KMS-11 (cell line): ENCODE measurements around the gene TLCD3B.

Source experiments
- H2AFZ ChIP-seq: fragments of 200-600 bp; sonication (generic); 2 replicates; pipeline ENCODE4 v1.6.1; 2016; ENCODE audit warnings: antibody characterized with exemption, mixed run types, low read depth
- H3K27ac ChIP-seq: fragments of 200-600 bp; sonication (generic); 2 replicates; pipeline ENCODE4 v1.6.1; 2016; ENCODE audit warnings: mild to moderate bottlenecking, mixed run types
- H3K27me3 ChIP-seq: fragments of 200-600 bp; sonication (generic); 2 replicates; pipeline ENCODE4 v1.6.1; 2017; ENCODE audit warnings: mild to moderate bottlenecking, low read depth, mixed run types, moderate library complexity; ENCODE audit not compliant: insufficient read depth
- H3K36me3 ChIP-seq: fragments of 200-600 bp; sonication (generic); 2 replicates; pipeline ENCODE4 v1.6.1; 2017; ENCODE audit warnings: mild to moderate bottlenecking, mixed run types; ENCODE audit not compliant: insufficient read depth
- H3K4me1 ChIP-seq: fragments of 200-600 bp; sonication (generic); 2 replicates; pipeline ENCODE4 v1.6.1; 2016; ENCODE audit warnings: mild to moderate bottlenecking, low read depth, mixed run types; ENCODE audit not compliant: poor library complexity, severe bottlenecking
- H3K4me2 ChIP-seq: fragments of 200-600 bp; sonication (generic); 2 replicates; pipeline ENCODE4 v1.7.0; 2016; ENCODE audit warnings: mild to moderate bottlenecking, mixed run types
- H3K4me3 ChIP-seq: fragments of 200-600 bp; sonication (generic); IDR thresholded peaks from 2 replicates; pipeline ENCODE4 v1.6.1; 2017; ENCODE audit warnings: low read depth, low read length, mixed read lengths; ENCODE audit not compliant: insufficient read depth
- H3K79me2 ChIP-seq: fragments of 200-600 bp; sonication (generic); 2 replicates; pipeline ENCODE4 v1.6.1; 2016; ENCODE audit warnings: low read depth, mixed run types; ENCODE audit not compliant: insufficient read depth
- H3K9ac ChIP-seq: fragments of 200-600 bp; sonication (generic); 2 replicates; pipeline ENCODE4 v1.6.1; 2016; ENCODE audit warnings: mild to moderate bottlenecking, mixed run types
- H4K20me1 ChIP-seq: fragments of 200-600 bp; sonication (generic); 2 replicates; pipeline ENCODE4 v1.6.1; 2016; ENCODE audit warnings: mild to moderate bottlenecking, mixed run types; ENCODE audit not compliant: insufficient read depth
- CTCF ChIP-seq: fragments of 200-600 bp; sonication (generic); conservative IDR thresholded peaks from 2 replicates; pipeline ENCODE4 v1.6.1; 2017; ENCODE audit warnings: low read depth, mild to moderate bottlenecking, antibody characterized with exemption, low read length, moderate library complexity, mixed read lengths

Gene TLCD3B

GRCh38 chr16:29995911-29996765, 34.9 kb downstream of the TLCD3B start, which contains the start of gene INO80E:
Gene INO80E, plus strand, starts transcription at chr16:29996241. Its CDS starts 70 bp downstream, at chr16:29996311.
- H2AFZ ChIP-seq = peak within 1 kb of the TSS; percentile 95
- H4K20me1 ChIP-seq = no peaks in the 10 kb centered on the region
- no peaks in the 10 kb centered on the region for H3K27me3 ChIP-seq
- H3K79me2 ChIP-seq = peaks cover 10% of the 10 kb centered on the region; the same call in 1 of the 2 replicates
- TF ChIP-seq CTCF = no peak
- peak within 1 kb of the TSS; percentile 100 for H3K9ac ChIP-seq
- H3K36me3 ChIP-seq = no peaks in the 10 kb centered on the region
- H3K27ac ChIP-seq = peak within 1 kb of the TSS; percentile 100
- H3K4me2 ChIP-seq = peak within 1 kb of the TSS; percentile 93
- peak within 1 kb of the TSS; percentile 9 for H3K4me3 ChIP-seq
- peaks cover 17% of the 10 kb centered on the region for H3K4me1 ChIP-seq

- Histone ChIP-seq H3K9ac (peak within 1 kb of the TSS; percentile 100), H3K27ac (peak within 1 kb of the TSS; percentile 100), H3K4me1 (peaks cover 17% of the 10 kb centered on the region), H3K4me2 (peak within 1 kb of the TSS; percentile 93), H3K36me3 (no peaks in the 10 kb centered on the region), H3K4me3 (peak within 1 kb of the TSS; percentile 9), H4K20me1 (no peaks in the 10 kb centered on the region), H2AFZ (peak within 1 kb of the TSS; percentile 95), H3K27me3 (no peaks in the 10 kb centered on the region), H3K79me2 (peaks cover 10% of the 10 kb centered on the region; the same call in 1 of the 2 replicates)
- TF ChIP-seq CTCF = 0 out of 2 replicates have a peak, but pooled peaks have one; percentile 14
Observed at GRCh38 chr16:29995324-29995910, 35.7 kb downstream of the TLCD3B start, which contains the start of gene HIRIP3. Gene HIRIP3, minus strand, starts transcription at chr16:29995617. Its CDS starts 12 bp downstream, at chr16:29995605.

- Histone ChIP-seq H3K9ac (peak overlapping the region; percentile 100), H3K27ac (peak overlapping the region; percentile 100), H4K20me1 (no peaks in the 10 kb centered on the region), H3K79me2 (peaks cover 10% of the 10 kb centered on the region; the same call in 1 of the 2 replicates), H2AFZ (peak overlapping the region; percentile 95), H3K4me2 (peak overlapping the region; percentile 93), H3K36me3 (no peaks in the 10 kb centered on the region), H3K27me3 (no peaks in the 10 kb centered on the region), H3K4me1 (peaks cover 17% of the 10 kb centered on the region), H3K4me3 (peak overlapping the region; percentile 9)
- TF ChIP-seq CTCF = no peak
Observed at GRCh38 chr16:29994600-29995323, 36.3 kb downstream of the TLCD3B start.

- no peak for TF ChIP-seq CTCF
- peak overlapping the region; percentile 93 for H3K4me2 ChIP-seq
- H2AFZ ChIP-seq = no peak overlapping the region
- H3K4me3 ChIP-seq = no peak overlapping the region
- no peaks in the 10 kb centered on the region for H3K36me3 ChIP-seq
- peak overlapping the region; percentile 100; the same call in 1 of the 2 replicates for H3K9ac ChIP-seq
- peak overlapping the region; percentile 100; the same call in 1 of the 2 replicates for H3K27ac ChIP-seq
- peaks cover 17% of the 10 kb centered on the region for H3K4me1 ChIP-seq
- peaks cover 10% of the 10 kb centered on the region; the same call in 1 of the 2 replicates for H3K79me2 ChIP-seq
- H3K27me3 ChIP-seq = no peaks in the 10 kb centered on the region
- no peaks in the 10 kb centered on the region for H4K20me1 ChIP-seq
Observed at GRCh38 chr16:29993903-29994599, 37.0 kb downstream of the TLCD3B start.
